ENCODE measurements around the gene FGD3.

DNA sequence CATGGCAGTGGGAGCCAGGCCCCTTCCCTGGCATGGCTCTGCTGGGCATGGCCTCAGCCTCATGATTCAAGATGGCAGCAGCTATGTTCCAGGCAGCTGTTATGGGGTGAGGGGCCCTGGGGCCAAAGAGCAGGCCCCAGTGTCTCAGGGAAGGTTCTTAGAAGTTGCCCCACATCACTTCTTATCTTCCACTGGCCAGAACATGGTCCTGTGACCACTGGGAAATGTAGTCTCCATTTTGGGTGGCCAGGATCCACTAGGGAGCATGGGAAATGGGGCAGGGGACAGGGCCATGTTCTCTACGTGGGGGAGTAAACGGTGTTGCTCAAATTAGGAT lies 129.4 kb downstream of the FGD3 start:
- TF ChIP-seq, protein P1, sequence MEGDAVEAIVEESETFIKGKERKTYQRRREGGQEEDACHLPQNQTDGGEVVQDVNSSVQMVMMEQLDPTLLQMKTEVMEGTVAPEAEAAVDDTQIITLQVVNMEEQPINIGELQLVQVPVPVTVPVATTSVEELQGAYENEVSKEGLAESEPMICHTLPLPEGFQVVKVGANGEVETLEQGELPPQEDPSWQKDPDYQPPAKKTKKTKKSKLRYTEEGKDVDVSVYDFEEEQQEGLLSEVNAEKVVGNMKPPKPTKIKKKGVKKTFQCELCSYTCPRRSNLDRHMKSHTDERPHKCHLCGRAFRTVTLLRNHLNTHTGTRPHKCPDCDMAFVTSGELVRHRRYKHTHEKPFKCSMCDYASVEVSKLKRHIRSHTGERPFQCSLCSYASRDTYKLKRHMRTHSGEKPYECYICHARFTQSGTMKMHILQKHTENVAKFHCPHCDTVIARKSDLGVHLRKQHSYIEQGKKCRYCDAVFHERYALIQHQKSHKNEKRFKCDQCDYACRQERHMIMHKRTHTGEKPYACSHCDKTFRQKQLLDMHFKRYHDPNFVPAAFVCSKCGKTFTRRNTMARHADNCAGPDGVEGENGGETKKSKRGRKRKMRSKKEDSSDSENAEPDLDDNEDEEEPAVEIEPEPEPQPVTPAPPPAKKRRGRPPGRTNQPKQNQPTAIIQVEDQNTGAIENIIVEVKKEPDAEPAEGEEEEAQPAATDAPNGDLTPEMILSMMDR (optimal IDR thresholded peaks at IDR 0.05 in 1 of 3, IDR thresholded peaks at IDR 0.05 in 1 of 3, conservative IDR thresholded peaks at IDR 0.05 in 1 of 3; ENCODE audit: extremely low read depth in 1 of 3, insufficient read depth in 2 of 3, low read length in 3 of 3), result no peak
- no peak for TF ChIP-seq EZH2 (IDR thresholded peaks at IDR 0.05; ENCODE audit: low read length)

Data from keratinocyte (primary cell).